ENCODE results near the gene PCAT6. TPM values are rescaled to one million over a fixed set of nuclear protein-coding genes. Genes with fewer than 3 reads are reported as not detected.

The PCAT6 gene
- total RNA-seq, 4 donors from 2014 or later = 0.57 to 1.2 (median 1.1) TPM

GRCh38 chr1:202843081-202843480 is 32.3 kb downstream of the PCAT6 start:
- no peak overlapping the region for H3K4me3 ChIP-seq
- intact Hi-C loops (cut with DNase I) = no loop called here
- H3K4me1 ChIP-seq = peaks cover 4 to 35% (median 12%) of the 10 kb centered on the region in 3 donors
- H3K9me3 ChIP-seq = no peaks in the 10 kb centered on the region
- TF ChIP-seq POLR2A (IDR thresholded peaks at IDR 0.05) (no peak), CTCF (IDR thresholded peaks at IDR 0.05) (no peak)
- WGBS, 2 donors = 76 to 98% methylated on average over 6 to 8 of the region's 11 CpGs
- no peaks in the 10 kb centered on the region for H3K27me3 ChIP-seq
- no peak for DNase-seq
- H3K36me3 ChIP-seq = no peaks in the 10 kb centered on the region
- no peak overlapping the region for H3K27ac ChIP-seq

GRCh38 chr1:202844259-202844658 is 33.5 kb downstream of the PCAT6 start:
- no peak for DNase-seq
- peaks cover 4 to 32% (median 12%) of the 10 kb centered on the region in 3 donors for H3K4me1 ChIP-seq
- H3K9me3 ChIP-seq = no peaks in the 10 kb centered on the region
- TF ChIP-seq POLR2A (IDR thresholded peaks at IDR 0.05) = no peak
- TF ChIP-seq CTCF (IDR thresholded peaks at IDR 0.05) = no peak
- WGBS, 2 donors = 40 to 43% methylated on average over 4 of the region's 5 CpGs
- no peaks in the 10 kb centered on the region for H3K36me3 ChIP-seq
- no peak overlapping the region for H3K27ac ChIP-seq
- no peak overlapping the region for H3K4me3 ChIP-seq
- H3K27me3 ChIP-seq = no peaks in the 10 kb centered on the region
- intact Hi-C loops (cut with DNase I) = no loop called here

GRCh38 chr1:202844935-202845334 is 34.2 kb downstream of the PCAT6 start:
- TF ChIP-seq POLR2A (IDR thresholded peaks at IDR 0.05) (no peak), CTCF (IDR thresholded peaks at IDR 0.05) (no peak)
- Histone ChIP-seq H3K4me1 (peaks cover 4 to 32% (median 12%) of the 10 kb centered on the region in 3 donors), H3K4me3 (no peak overlapping the region), H3K9me3 (no peaks in the 10 kb centered on the region), H3K36me3 (no peaks in the 10 kb centered on the region), H3K27me3 (no peaks in the 10 kb centered on the region), H3K27ac (no peak overlapping the region)
- no peak for DNase-seq
- 80 to 83% methylated on average over 1 to 6 of the region's 6 CpGs for WGBS, 2 donors
- intact Hi-C loops (cut with DNase I) = no loop called here

- TF ChIP-seq CTCF (IDR thresholded peaks at IDR 0.05) = no peak
- no peak for TF ChIP-seq POLR2A (IDR thresholded peaks at IDR 0.05)
- Histone ChIP-seq H3K27ac (no peak overlapping the region), H3K9me3 (no peaks in the 10 kb centered on the region), H3K4me1 (peaks cover 4 to 45% (median 12%) of the 10 kb centered on the region in 3 donors), H3K27me3 (no peaks in the 10 kb centered on the region), H3K4me3 (no peak overlapping the region), H3K36me3 (no peaks in the 10 kb centered on the region)
- intact Hi-C loops (cut with DNase I) = no loop called here
- DNase-seq = no peak
- WGBS, 2 donors = 0 to 30% methylated on average over 1 to 2 of the region's 2 CpGs
Observed at GRCh38 chr1:202848191-202848542, 37.4 kb downstream of the PCAT6 start.

- Histone ChIP-seq H3K27me3 (no peaks in the 10 kb centered on the region), H3K4me3 (no peak overlapping the region), H3K36me3 (no peaks in the 10 kb centered on the region), H3K9me3 (no peaks in the 10 kb centered on the region), H3K27ac (no peak overlapping the region), H3K4me1 (peaks cover 0 to 23% (median 0%) of the 10 kb centered on the region in 3 donors)
- intact Hi-C loops (cut with DNase I) = loop anchor here (10.0 kb wide), 1 partner anchor 96 kb away; no protein-coding TSS in a partner anchor
- no peak for TF ChIP-seq POLR2A (IDR thresholded peaks at IDR 0.05)
- no peak for TF ChIP-seq CTCF (IDR thresholded peaks at IDR 0.05)
- DNase-seq = no peak
- WGBS, 2 donors = 81 to 97% methylated on average over 4 to 6 of the region's 7 CpGs
Observed at GRCh38 chr1:202850593-202851362, 40.0 kb downstream of the PCAT6 start.
